Fibroblast of skin of right biceps (primary cell): ENCODE data around the gene SPINK8.
A peak's percentile ranks its signal among the peaks of the same experiment; 100 is the strongest.

ENCODE experiments used
- DNase-seq: peaks from one replicate; pipeline ENCODE4 v3.0.0-alpha.2; 2013

The SPINK8 gene

DNA sequence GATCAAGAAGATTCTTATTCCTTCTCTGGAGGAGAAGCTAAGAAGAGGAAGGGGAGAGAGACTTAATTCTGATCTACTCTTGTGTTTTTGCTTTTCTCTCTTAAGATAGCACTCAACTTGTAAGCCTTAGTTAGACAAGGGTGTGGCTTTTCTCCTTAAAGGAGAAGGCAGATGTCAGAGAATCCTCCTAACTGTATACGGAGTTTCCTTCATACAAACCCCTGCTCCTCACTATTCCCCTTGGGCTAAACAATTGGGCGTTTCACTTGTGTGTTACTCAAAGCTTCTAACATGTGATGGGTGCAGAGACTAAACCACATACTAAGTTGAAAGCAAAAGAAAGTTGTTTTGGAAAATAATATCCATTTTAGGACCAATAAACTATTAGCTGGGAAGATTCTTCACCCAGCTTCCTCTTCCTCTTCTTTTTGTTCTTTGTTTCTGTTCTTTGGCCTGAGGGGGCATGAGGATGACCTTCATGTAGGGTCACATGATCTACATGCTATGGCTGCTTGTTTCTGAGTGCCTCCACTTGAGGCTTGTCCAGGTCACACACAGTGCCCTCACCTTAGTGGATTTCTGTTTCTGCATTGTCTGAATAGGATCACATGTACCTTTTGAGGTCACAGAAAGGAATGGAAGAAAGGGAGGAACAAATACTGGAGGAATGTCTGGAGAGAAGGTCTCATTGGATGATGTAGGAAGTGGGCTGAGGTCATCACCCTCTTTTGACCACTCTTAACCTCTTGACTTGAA lies 14.6 kb downstream of the SPINK8 start:
- DNase-seq: no peak

DNA sequence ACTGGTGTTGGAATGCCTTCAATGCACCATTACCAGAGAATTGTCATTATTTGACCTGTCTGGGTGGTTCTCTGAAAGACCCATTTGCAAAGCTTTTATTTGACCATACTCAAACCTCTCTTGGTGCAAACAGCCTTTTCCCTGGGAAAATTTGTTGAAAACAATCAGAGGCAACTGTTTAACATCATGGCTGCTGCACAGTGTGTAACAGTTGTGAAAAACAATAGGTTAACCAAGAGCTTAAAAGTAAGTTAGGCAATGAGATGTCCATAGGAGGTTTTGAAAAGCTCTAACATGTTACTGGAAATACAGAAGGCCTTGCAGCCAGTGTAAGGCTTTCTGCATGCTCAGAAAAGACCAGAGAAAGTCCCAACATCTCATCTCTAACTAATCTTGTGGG lies 18.9 kb downstream of the SPINK8 start:
- no peak for DNase-seq

DNA sequence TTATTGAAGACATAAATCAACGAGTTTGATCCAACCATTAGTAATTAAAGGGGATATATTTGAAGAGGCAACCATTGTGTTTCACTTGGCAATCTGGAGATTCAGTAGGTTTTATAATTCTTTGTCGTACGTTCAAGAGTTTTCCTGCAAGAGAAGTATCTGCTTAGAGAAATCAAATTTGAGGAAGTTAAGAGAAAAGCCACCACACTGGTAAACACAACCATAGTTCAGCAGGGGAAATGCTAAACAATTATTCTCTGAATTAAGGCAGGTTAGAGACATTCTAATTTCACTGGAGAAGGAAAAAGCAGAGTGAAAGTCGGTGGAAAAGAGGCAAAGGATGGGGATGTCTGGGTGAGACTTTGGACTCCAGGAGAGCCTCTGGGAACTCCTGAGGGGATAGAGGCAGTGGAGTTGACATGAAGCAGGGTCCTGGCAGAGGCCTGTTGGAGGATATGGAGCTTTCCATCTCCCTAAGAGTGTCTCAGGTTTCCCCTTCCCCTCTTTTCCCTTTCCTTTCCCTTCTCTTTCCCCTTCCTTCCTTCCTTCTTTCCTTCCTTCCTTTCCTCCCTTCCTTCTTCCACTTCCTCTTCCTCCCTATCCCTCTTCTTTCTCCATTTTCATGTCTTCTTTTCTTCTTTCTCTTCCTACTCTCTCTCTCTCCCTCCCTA lies 26.5 kb downstream of the SPINK8 start:
- DNase-seq: no peak

DNA sequence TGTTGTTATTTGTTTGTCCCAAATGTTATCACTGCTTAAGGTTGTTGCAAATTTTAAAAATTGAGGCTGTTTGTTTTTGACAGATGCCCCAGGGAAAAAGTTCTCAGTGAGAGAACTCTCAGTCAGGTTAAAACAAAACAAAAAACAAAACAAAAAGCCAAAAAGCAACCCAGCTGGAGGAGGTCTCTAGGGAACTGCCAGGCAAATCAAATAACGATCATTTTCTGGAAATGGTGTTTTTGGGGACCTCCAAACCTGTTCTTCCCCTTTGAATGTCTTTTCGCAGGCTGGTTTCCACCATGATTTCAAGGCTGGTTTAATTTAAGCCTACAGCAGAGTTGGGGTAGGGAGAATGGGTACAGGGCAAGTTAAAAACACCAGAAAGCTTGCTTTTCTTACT lies 27.2 kb downstream of the SPINK8 start:
- no peak for DNase-seq

DNA sequence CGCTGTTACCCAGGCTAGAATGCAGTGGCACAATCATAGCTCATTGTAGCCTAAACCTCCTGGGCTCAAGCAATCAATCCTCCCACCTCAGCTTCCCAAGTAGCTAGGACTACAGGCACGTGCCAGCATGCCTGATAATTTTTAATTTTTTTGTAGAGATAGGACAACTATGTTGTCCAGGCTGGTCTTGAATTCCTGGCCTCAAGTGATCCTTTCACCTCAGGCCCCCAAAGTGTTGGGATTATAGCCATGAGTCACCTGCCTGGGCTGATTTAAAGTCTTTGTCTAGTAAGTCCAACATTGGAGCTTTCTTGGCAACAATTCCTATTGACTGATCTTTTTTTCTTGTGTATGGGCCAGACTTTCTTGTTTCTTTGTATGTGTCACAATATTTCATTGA lies 28.1 kb downstream of the SPINK8 start:
- no peak for DNase-seq

DNA sequence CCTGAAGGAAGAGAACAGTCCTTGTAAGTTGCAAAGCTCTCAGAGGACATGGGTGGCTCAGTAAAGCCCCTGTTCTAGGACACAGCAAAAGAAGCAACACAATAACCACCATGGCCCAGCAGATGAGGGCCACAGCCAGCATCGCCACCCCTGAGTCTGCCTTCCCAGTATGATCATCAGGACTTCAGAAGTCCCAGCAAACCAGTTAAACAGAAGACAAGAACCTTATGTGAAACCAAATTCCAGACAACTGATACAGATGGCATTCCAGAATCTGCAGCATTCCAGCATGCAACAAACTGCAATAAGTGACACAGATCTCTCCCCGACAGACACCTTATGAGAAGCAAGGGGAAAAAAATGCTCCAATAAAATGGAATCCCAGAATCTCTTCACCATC lies 30.4 kb downstream of the SPINK8 start:
- DNase-seq: no peak

DNA sequence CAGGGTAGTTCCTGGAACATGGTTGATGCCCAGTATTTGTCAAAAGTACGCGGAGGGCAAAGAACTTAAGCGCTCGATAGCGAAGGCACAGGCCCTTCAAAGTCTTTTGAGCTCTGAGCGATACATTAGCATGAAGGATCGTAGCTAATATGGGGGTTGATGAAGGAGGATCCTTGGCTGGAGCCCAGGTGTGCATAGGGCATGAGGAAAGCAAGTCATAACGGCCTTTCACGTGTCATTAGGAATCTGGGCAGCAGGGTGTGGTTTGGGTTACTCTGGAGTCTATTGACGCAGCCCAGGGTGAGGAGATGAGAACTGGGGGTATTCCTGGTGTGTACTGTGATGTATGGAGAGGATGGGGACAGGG lies 31.7 kb downstream of the SPINK8 start:
- peak; percentile 42 for DNase-seq

DNA sequence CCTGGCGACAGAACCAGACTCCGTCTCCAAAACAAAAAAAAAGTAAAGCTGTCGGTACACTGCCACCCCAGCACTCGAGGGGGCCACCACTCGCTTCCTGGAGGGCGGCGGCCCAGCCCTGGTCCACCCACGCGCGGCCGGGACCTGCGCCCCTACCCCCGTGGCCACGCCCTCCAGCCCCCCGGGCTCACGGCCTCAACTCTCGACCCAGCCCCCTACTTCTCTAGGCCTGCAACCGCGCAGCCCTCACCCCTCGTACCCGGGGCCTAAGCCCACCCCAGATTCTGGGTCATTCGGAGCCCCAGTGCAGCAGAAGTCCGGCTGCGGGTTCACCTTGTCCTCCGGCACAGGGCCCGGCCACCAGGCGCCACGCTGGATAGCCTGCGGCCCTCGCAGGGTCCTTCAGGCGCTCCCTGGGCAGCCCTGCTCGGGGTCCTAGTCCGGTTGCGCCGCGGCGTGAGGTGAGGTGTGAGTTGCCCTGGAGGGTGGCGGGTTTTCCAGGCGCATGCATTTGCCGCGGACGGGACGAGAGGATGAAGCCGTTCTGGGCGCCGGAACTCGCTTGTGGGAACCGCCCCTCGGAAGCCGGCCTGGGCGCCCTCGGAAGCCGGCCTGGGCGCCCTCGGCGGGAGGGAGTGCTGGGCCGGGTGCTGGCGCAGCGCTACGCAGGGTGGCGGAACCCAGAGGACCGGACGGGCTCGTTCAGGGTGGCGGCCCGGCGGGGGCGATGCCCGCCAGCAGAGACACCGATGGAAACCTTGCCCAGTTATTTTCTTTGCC lies 32.3 kb downstream of the SPINK8 start, which contains the start of gene NME6:
TSS of gene NME6 (minus strand) at position 348 of the 780 bp plus-strand sequence.
- peak; percentile 93 for DNase-seq

DNA sequence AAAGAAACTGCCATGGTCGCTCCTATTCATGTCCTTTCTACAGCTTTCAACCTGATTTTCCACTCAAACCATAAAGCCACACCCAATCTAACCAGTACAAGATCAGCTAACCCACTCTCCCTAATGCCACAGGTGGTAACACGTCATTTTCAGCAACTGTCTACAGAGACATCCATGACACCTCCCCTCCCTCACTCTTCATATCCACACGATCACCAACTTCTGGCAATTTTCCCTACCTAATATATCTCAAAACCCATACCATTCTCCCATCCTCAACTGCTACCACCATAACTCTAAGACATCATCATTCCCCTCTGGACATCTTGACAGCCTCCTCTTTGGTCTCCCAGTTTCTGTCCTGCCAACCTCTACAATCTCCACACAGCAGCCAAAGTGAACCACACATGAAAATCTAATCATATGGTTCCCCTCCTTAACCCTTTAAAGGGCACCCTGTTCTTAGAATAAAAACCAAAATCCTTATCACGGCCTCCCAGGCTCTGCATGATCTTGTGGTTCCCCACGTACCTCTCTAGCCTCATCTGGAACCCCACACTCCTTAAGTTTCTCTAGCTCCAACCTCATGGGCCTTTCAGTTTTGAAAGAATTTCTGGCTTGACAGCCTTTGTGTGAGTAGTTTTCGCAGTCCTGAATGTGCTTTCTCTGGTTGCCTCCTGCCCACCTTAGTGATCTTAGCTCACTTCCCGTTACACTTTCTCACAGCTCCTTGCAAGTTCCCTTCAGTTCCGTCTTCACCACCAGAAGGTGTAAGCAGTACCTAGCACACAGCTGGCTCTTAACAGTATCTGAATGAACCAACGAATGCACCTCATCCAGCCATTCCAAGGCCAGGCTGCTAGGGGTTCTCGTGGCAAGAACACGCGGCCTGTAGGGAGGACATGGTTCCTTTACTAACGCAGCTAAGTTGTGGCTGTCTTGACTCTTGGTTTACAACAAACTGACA lies 33.4 kb downstream of the SPINK8 start:
- DNase-seq: peak; percentile 14

DNA sequence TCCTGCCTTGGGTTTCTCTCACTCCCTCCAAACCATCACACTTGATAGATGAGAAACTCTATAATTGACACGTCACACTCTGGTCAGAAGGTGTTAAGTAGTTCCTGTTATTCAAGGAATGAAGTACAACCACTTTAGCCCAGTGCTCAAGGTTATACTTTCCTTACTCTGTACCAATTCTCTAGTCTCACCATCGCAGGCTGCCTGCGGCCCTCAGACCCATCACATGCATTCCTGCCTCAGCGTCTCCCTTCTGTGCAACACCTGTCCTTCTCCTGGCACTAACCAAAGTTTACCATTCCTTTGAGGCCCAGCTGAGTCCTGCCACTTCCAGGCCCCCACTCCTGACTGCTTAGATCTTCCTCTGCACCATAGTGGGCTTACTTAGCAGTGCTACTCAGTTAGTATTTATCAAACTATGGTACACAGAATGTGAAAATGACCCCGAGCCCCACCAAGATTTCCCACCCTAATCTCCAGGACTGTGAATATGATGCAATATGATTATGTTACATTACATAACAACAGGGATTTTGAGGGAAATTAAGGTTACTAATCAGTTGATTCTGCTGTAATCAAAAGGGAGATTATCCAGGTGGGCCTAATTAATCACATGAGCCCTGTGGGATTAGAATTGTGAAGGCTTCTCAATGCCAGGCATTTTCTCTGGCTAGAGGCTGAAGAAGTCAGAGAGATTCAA lies 36.2 kb downstream of the SPINK8 start:
- DNase-seq: no peak

DNA sequence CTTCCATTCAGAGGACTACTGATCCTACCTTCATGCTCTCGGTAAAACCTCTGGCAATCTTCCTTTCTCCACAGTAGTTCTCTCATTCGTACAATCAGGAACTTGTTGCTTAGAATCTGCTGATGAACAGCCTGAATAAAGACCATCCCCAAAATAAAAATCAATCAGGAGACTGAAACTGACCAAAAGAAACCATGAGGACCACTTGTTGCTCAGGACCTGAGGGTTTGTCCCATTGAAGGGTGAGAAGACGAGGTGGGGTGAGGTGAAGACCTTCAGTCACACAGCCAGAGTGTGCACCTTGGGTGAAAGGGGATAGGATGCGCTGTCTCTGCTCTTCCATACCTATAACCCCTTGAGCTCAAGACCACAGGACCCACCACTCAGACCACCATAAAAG lies 36.8 kb downstream of the SPINK8 start:
- no peak for DNase-seq

DNA sequence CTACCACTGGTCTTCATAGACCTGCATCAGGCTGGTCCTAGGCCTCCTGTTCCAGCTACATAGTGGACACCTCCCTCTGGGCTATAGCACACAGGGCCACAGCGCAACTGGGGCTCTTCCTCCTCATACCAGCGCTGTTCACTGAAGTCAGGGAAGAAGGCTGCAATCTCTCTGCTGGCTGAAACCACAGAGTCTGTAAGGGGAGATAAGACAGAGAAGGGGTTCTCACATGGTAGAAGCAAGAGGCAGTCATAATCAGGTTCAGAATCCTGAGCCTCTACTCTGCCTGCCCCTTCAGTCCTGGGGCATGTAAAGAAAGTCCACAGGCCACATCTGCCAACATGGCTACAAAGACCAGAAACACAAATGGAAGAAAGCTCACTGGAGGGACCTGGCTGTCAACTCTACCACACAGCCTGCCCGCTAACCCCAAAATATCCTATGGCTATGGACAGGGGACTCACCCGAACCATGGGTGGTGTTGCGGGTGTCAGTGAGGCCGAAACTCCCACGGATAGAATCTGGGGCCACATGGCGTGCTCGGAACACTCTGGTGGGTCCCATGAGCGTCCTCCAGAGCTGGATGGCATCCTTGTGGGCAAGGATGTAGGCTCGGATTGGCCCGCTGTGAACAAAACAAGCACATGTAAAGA lies 38.7 kb downstream of the SPINK8 start:
- no peak for DNase-seq

DNA sequence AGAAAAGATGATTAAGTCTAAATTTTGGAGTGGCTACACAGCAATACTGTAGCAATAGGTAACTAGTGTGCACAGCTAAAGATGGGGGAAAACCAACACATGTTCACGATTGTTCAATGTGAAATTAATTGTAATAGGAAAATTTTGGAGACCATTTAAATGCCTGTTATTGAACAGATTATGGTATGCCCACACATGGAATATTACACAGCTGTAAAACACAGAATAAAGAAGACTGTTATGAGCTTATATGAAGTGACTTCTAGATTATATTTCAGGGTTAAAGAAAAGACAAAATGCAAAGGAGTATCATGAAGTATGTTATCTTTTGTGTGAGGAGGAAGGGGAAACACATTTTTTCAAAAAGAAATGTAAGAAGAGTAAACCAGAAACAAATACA lies 43.8 kb downstream of the SPINK8 start:
- no peak for DNase-seq

DNA sequence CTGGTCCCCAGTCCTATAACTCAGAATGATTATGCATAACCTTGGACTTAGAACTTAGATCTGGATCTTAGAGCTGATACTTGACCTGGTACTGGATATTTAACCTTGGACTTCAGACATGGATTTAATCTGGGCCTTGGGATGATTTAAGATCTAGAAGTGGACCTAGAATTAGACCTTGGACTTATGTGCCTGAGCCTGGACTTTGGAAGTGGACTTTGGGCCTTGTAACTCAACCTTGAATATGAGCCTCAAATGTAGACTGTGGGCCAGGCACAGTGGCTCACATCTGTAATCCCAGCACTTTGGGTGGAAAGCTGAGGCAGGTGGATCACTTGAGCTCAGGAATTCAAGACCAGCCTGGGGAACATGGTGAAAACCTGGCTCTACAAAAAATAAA lies 46.4 kb downstream of the SPINK8 start:
- DNase-seq: no peak

DNA sequence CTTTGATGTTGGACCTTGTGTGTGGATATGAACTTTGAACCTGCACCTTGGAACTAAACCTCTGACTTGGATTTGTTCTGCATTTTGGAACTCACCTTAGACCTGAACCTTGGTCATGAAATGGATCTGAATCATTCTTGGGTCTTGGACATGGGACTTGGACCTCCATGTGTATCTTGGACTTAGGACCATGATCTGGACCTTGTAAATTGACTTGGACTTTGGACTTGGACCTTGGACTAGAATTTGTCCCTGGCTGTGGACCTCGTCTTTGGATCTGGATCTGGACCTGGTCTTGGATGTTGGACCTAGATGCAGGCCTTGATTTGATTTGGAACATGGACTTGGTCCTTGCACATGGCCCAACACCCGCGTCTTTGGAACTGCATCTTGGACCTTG lies 47.2 kb downstream of the SPINK8 start:
- no peak for DNase-seq

DNA sequence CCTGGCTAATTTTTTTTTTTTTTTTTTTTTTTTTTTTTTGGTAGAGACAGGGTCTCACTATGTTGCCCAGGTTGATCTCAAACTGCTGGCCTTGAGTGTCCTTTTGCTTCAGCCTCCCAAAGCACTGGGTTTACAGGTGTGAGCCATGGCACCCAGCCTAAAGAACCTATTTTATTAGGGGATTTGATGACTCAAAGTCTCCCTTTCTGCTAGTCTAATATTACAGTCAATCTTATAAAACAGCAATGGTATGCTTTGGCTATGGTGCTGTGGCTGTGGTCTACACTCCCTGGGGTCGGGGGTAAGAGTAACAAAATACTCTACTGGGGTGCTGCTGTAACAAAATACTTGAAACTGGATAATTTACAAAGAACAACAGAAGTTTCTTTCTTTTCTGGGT lies 47.8 kb downstream of the SPINK8 start:
- no peak for DNase-seq

DNA sequence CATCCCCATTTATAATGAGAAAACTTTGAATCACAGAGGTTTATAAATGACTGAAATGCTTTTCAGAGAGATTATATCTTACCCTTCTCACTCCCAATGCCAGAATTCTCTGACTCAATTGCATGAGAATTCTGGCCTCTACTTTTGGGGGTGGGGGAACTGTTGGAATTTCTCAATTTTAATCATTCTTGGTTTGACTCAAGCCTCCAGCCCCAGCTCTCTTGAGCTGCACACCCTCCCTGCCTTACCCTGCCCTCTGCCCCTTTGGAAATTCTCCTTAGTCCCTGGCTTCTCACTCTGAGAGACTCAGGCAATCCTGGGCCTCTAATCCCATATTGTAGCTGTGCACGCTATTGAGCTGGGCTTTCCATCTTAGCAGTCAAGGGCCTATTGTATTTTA lies 48.3 kb downstream of the SPINK8 start:
- DNase-seq: peak; percentile 73

DNA sequence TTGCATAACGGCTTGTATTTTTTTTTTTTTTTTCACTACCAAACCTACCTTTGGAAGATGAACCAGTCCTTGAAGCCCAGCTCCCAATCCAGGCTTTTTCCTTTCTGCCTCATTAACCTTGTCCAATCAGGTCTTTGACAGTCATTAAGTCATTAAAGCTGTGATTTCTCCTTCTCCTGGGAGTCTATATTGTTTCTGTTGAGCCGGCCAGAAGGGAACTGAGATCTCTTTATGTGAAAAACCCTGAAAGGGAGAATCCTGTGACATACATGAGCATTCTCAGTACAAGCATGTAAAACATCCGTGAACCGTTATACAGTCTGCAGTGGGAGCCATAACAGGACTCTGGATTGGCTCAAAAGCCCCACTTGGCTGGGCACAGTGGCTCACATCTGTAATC lies 52.6 kb downstream of the SPINK8 start:
- DNase-seq: no peak

DNA sequence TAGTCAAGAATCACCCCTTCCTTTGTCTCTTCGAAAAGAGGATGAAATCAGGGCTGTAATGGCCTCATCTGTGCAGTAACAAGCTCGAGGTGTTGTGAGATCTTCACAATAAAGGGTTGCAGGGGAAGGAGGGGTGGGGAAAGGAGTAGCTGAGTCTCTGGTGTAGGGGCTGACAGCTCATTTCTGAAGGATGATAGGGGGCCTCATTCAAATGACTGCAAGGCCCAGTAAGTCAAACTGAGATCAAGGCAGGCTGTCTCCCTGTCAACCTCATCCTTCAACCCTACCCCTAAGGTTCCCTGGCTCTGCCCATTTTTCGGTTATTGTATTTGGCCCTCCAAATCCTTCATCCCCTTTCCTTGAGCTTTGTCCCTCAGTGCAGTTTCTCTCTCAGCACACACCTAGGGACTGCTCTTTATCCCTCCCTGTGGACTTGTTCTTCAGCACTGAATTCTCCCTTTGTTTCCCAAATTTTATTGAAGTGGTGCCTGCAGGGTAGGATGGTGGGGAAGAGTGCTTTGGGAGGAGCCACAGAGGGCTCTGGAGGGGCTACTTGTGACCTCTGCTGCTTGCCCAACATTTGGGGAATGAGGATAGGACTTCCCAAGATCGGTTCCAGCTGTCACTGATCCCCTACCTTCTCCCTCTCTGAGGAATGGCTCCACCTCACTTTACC lies 54.4 kb downstream of the SPINK8 start:
- no peak for DNase-seq

DNA sequence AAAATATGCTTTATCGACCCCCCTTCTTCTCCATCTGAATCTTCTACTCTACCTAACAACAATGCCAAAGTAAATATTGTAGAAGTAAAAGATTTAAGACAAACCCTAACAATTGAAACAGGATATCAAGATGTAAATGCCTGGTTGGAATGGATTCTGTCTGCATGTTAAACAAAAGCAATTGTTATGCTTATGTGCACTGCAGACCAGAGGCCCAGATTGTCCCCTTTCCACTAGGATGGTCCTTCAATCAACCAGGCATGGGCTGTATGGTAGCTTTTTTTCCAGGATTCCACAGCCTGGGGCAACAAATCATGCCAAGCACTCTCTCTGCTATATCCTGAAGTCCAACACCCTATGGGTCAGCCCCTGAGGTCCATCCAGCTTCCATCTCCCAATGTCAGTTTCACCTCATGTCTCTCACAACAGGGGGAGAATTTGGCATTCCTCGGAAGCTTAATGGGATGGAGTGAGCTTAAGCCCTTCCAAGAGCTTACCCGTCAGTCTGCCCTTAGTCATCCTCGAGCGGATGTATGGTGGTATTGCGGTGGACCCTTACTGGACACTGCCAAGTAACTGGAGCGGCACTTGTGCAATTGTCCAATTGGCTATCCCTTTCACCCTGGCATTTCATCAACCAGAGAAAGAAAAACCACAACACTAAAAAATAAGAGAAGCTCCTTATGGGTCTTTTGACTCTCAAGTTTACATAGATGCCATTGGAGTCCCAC lies 56.4 kb downstream of the SPINK8 start:
- DNase-seq: no peak
